ENCODE results near the gene CFAP299. TPM values are rescaled to one million over a fixed set of nuclear protein-coding genes. Genes with fewer than 3 reads are reported as not detected.

CFAP299 gene
- polyA plus RNA-seq, 2 of the 4 experiments (the other 2 are of a cell fraction): not detected

- ChIA-PET POLR2A (no interaction called here), CTCF (no interaction called here)
- Histone ChIP-seq H3K4me2 (no peak overlapping the region), H3K9me3 (no peaks in the 10 kb centered on the region), H3K4me1 (no peaks in the 10 kb centered on the region), H3K4me3 (no peak overlapping the region), H3K27ac (no peak overlapping the region)
- no peak for ATAC-seq
- no peak for FAIRE-seq
- WGBS (ENCODE audit: missing lambda C conversion rate): 10% methylated on average over 2 of the region's 2 CpGs
- TF ChIP-seq CTCF (IDR thresholded peaks at IDR 0.05) (no peak), RCOR1 (IDR thresholded peaks at IDR 0.05; ENCODE audit: low read depth, low read length) (no peak), ZFP36 (IDR thresholded peaks at IDR 0.05; ENCODE audit: borderline replicate concordance, partially characterized antibody) (no peak), JUN (IDR thresholded peaks at IDR 0.05) (no peak), RARB (CRISPR knock-in tag; IDR thresholded peaks at IDR 0.05) (no peak), HOXA7 (CRISPR knock-in tag; IDR thresholded peaks at IDR 0.05) (no peak), TFCP2L1 (CRISPR knock-in tag; IDR thresholded peaks at IDR 0.05) (no peak)
- no peak for DNase-seq (ENCODE audit: low read depth in 1 of 2, low spot score in 1 of 2)
These were observed 74.3 kb downstream of the CFAP299 start for GRCh38 chr4:80409809-80410208.

- CTCF ChIA-PET: no interaction called here
- 0% methylated on average over 2 of the region's 2 CpGs for WGBS (ENCODE audit: missing lambda C conversion rate)
- no peak overlapping the region for H3K4me2 ChIP-seq
- no peaks in the 10 kb centered on the region for H3K9me3 ChIP-seq
- H3K4me3 ChIP-seq: no peak overlapping the region
- no peak overlapping the region for H3K27ac ChIP-seq
- no peak for DNase-seq (ENCODE audit: low read depth in 1 of 2, low spot score in 1 of 2)
- no peak for ATAC-seq
- TF ChIP-seq NPAS2 (CRISPR knock-in tag; IDR thresholded peaks at IDR 0.05; ENCODE audit: borderline replicate concordance) (no peak), JUN (IDR thresholded peaks at IDR 0.05) (no peak), RCOR1 (IDR thresholded peaks at IDR 0.05; ENCODE audit: low read depth, low read length) (no peak), RNF2 (IDR thresholded peaks at IDR 0.05; ENCODE audit: borderline replicate concordance, low read depth) (no peak), ZFP36 (IDR thresholded peaks at IDR 0.05; ENCODE audit: borderline replicate concordance, partially characterized antibody) (no peak), CHD4 (IDR thresholded peaks at IDR 0.05; ENCODE audit: borderline replicate concordance) (no peak), EP300 (IDR thresholded peaks at IDR 0.05) (no peak), NFE2L2 (conservative IDR thresholded peaks at IDR 0.05; ENCODE audit: low read length) (no peak), CTCF (IDR thresholded peaks at IDR 0.05) (no peak), CEBPB (IDR thresholded peaks at IDR 0.05) (no peak), POLR2A (IDR thresholded peaks at IDR 0.05; ENCODE audit: low read length) (no peak), HES2 (IDR thresholded peaks at IDR 0.05) (no peak), BHLHE40 (IDR thresholded peaks at IDR 0.05; ENCODE audit: low read depth, low read length) (no peak), GATA3 (IDR thresholded peaks at IDR 0.05; ENCODE audit: borderline replicate concordance) (no peak), CBX2 (IDR thresholded peaks at IDR 0.05; ENCODE audit: borderline replicate concordance, low read depth) (no peak)
- no peaks in the 10 kb centered on the region for H3K4me1 ChIP-seq
- POLR2A ChIA-PET: no interaction called here
- FAIRE-seq: no peak
These were observed 76.8 kb downstream of the CFAP299 start for GRCh38 chr4:80412322-80412721.

GRCh38 chr4:80413086-80413485 is 77.6 kb downstream of the CFAP299 start:
- CTCF ChIA-PET: no interaction called here
- Histone ChIP-seq H3K4me3 (no peak overlapping the region), H3K27ac (no peak overlapping the region), H3K9me3 (no peaks in the 10 kb centered on the region), H3K4me1 (no peaks in the 10 kb centered on the region), H3K4me2 (no peak overlapping the region)
- FAIRE-seq (no peak), ATAC-seq (no peak), DNase-seq (ENCODE audit: low read depth in 1 of 2, low spot score in 1 of 2) (no peak)
- POLR2A ChIA-PET: interaction anchor here (0.6 kb wide), 1 partner anchor 1961 kb away, joined by 3 read pairs; no protein-coding TSS in a partner anchor
- 0% methylated on average over 2 of the region's 2 CpGs for WGBS (ENCODE audit: missing lambda C conversion rate)
- TF ChIP-seq ZNF302 (CRISPR knock-in tag; IDR thresholded peaks at IDR 0.05) (no peak), RCOR1 (IDR thresholded peaks at IDR 0.05; ENCODE audit: low read depth, low read length) (no peak), HOXB5 (CRISPR knock-in tag; IDR thresholded peaks at IDR 0.05) (no peak), MAZ (IDR thresholded peaks at IDR 0.05; ENCODE audit: borderline replicate concordance, low read depth, low read length) (no peak), REST (IDR thresholded peaks at IDR 0.05) (no peak), ZC3H11A (IDR thresholded peaks at IDR 0.05) (no peak), FOSL2 (IDR thresholded peaks at IDR 0.05) (no peak), FOSL2 (CRISPR knock-in tag; IDR thresholded peaks at IDR 0.05) (no peak), EP300 (IDR thresholded peaks at IDR 0.05) (no peak), E2F6 (IDR thresholded peaks at IDR 0.05; ENCODE audit: borderline replicate concordance, low read depth) (no peak), NFE2L2 (conservative IDR thresholded peaks at IDR 0.05; ENCODE audit: low read length) (no peak), EHMT2 (IDR thresholded peaks at IDR 0.05; ENCODE audit: low read depth) (no peak)

Data from A549 (cell line).